ENCODE results near the gene BICC1. TPM values are rescaled to one million over a fixed set of nuclear protein-coding genes. Genes with fewer than 3 reads are reported as not detected.

Gene BICC1
- total and polyA plus RNA-seq, 2 donors (not counting 3 experiments of a cell fraction or from before 2014, with no cell fraction given): 0.06 to 0.29 TPM

GRCh38 chr10:58868736-58869435 lies 356.2 kb downstream of the BICC1 start:
- no TSS peak for BruUV-seq (replicated peaks)
- no peak overlapping the region for H3K4me3 ChIP-seq (replicated peaks in 1 of 3; ENCODE audit: insufficient read depth in 1 of 3, low read depth in 1 of 3, low read length in 3 of 3)
- dilution Hi-C loops (cut with MboI; ENCODE audit: extremely low pct_ligation_motif_present, low sequenced_read_pairs) (no loop called here), intact Hi-C loops (cut with micrococcal nuclease) (no loop called here)
- H3K9me1 ChIP-seq (replicated peaks; ENCODE audit: control insufficient read depth, extremely low read depth, insufficient read depth, low read length): no peaks in the 10 kb centered on the region
- FAIRE-seq: no peak
- H3K27me3 ChIP-seq (ENCODE audit: control insufficient read depth in 2 of 2, insufficient read depth in 2 of 2, low read length in 2 of 2): no peaks in the 10 kb centered on the region
- no peak overlapping the region for H3K27ac ChIP-seq (ENCODE audit: insufficient read depth, low read depth, low read length)
- no peak overlapping the region for H2AFZ ChIP-seq (ENCODE audit: low read depth, low read length)
- no peaks in the 10 kb centered on the region for H3K36me3 ChIP-seq (ENCODE audit: control insufficient read depth in 2 of 2, extremely low read depth in 1 of 2, insufficient read depth in 2 of 2, low read length in 2 of 2)
- no peak for DNase-seq (ENCODE audit: low read depth, low spot score)
- no peaks in the 10 kb centered on the region for H4K20me1 ChIP-seq (replicated peaks; ENCODE audit: control insufficient read depth, extremely low read depth, insufficient read depth, low read length)
- H3K9ac ChIP-seq (replicated peaks; ENCODE audit: extremely low read depth, insufficient read depth, low read length): no peak overlapping the region
- CTCF ChIA-PET: no interaction called here
- POLR2A ChIA-PET: no interaction called here
- no peaks in the 10 kb centered on the region for H3K4me1 ChIP-seq (ENCODE audit: control insufficient read depth, extremely low read depth, insufficient read depth, low read length)
- no peak overlapping the region for H3K4me2 ChIP-seq (ENCODE audit: insufficient read depth, low read length)
- H3K9me3 ChIP-seq (replicated peaks; ENCODE audit: control insufficient read depth, insufficient read depth, low read length): no peaks in the 10 kb centered on the region
- TF ChIP-seq CTCF (IDR thresholded peaks at IDR 0.05; ENCODE audit: extremely low read depth in 1 of 2, insufficient read depth in 1 of 2, low read depth in 1 of 2, low read length in 2 of 2) (no peak), MYC (IDR thresholded peaks at IDR 0.05; ENCODE audit: low read depth, low read length) (no peak), POLR2AphosphoS5 (IDR thresholded peaks at IDR 0.05; ENCODE audit: insufficient read depth, low read depth, low read length) (no peak), GATA2 (IDR thresholded peaks at IDR 0.05; ENCODE audit: insufficient read depth, insufficient read length, low read depth, low read length) (no peak), FOS (IDR thresholded peaks at IDR 0.05; ENCODE audit: borderline replicate concordance, insufficient read depth, low read length) (no peak), JUN (IDR thresholded peaks at IDR 0.05; ENCODE audit: borderline replicate concordance, insufficient read depth, insufficient read length, low read depth) (no peak), MAX (IDR thresholded peaks at IDR 0.05; ENCODE audit: insufficient read depth, insufficient read length) (no peak), POLR2A (IDR thresholded peaks at IDR 0.05; ENCODE audit: low read depth, low read length) (no peak), EZH2 (IDR thresholded peaks at IDR 0.05; ENCODE audit: borderline replicate concordance, low read depth, low read length, severe bottlenecking) (no peak)
- no peaks in the 10 kb centered on the region for H3K79me2 ChIP-seq (ENCODE audit: control insufficient read depth, insufficient read depth, low read length)
